ENCODE measurements around the gene OR6C68. TPM values are rescaled to one million over a fixed set of nuclear protein-coding genes. Genes with fewer than 3 reads are reported as not detected.

OR6C68 gene
- total RNA-seq (not detected), polyA plus RNA-seq (not detected)
- long read RNA-seq, donor 1 = 0 reads
- long read RNA-seq, donor 2 = 0 reads
- long read RNA-seq, donor 3 = 0 reads
- long read RNA-seq, donor 4 = 0 reads
- long read RNA-seq, donor 5 = 0 reads
- long read RNA-seq, donor 6 = 0 reads
- long read RNA-seq, donor 7 = 0 reads
- long read RNA-seq, donor 8 = 0 reads
- long read RNA-seq, donor 9 = 0 reads
- long read RNA-seq, donor 10 = 0 reads

- no peaks in the 10 kb centered on the region for H3K4me1 ChIP-seq (replicated peaks in 1 of 2)
- WGBS, 4 donors = 48 to 69% (median 54%) methylated on average over 2 of the region's 2 CpGs
- H3K27ac ChIP-seq = no peak within 1 kb of the TSS
- TF ChIP-seq POLR2A (IDR thresholded peaks at IDR 0.05) (no peak), CTCF (IDR thresholded peaks at IDR 0.05) (no peak)
- H3K9me3 ChIP-seq (replicated peaks in 1 of 3) = no peaks in the 10 kb centered on the region
- no peaks in the 10 kb centered on the region for H3K27me3 ChIP-seq
- no peak for DNase-seq
- no peak within 1 kb of the TSS for H3K4me3 ChIP-seq
- H3K36me3 ChIP-seq (replicated peaks in 1 of 2) = no peaks in the 10 kb centered on the region
- intact Hi-C loops (cut with DNase I) = no loop called here
Measured at GRCh38 chr12:55492078-55492477, at the start of gene OR6C68. Gene OR6C68 (plus strand): TSS chr12:55492378. CDS start chr12:55492378, 0 bp downstream.

- Histone ChIP-seq H3K4me3 (no peak within 1 kb of the TSS), H3K27ac (no peak within 1 kb of the TSS), H3K4me1 (replicated peaks in 1 of 2) (no peaks in the 10 kb centered on the region), H3K36me3 (replicated peaks in 1 of 2) (no peaks in the 10 kb centered on the region), H3K27me3 (no peaks in the 10 kb centered on the region), H3K9me3 (replicated peaks in 1 of 3) (no peaks in the 10 kb centered on the region)
- intact Hi-C loops (cut with DNase I) = no loop called here
- DNase-seq = no peak
- WGBS, 4 donors = 45 to 63% (median 53%) methylated on average over 2 of the region's 2 CpGs
- no peak for TF ChIP-seq POLR2A (IDR thresholded peaks at IDR 0.05)
- no peak for TF ChIP-seq CTCF (IDR thresholded peaks at IDR 0.05)
Measured at GRCh38 chr12:55443776-55444175, 48.4 kb upstream of the OR6C68 start, which contains the start of gene OR6C2. Gene OR6C2 (plus strand): TSS chr12:55444076. CDS start chr12:55452214, 8,138 bp downstream.

- no peak for TF ChIP-seq POLR2A (IDR thresholded peaks at IDR 0.05)
- no peak for TF ChIP-seq CTCF (IDR thresholded peaks at IDR 0.05)
- intact Hi-C loops (cut with DNase I) = no loop called here
- Histone ChIP-seq H3K9me3 (replicated peaks in 1 of 3) (no peaks in the 10 kb centered on the region), H3K4me3 (no peak overlapping the region), H3K4me1 (replicated peaks in 1 of 2) (no peaks in the 10 kb centered on the region), H3K27me3 (no peaks in the 10 kb centered on the region), H3K36me3 (replicated peaks in 1 of 2) (no peaks in the 10 kb centered on the region), H3K27ac (no peak overlapping the region)
- DNase-seq = no peak
- 78 to 96% (median 91%) methylated on average over 1 of the region's 1 CpG for WGBS, 4 donors
Measured at GRCh38 chr12:55445357-55445756, 46.8 kb upstream of the OR6C68 start.

GRCh38 chr12:55446326-55446725 lies 45.9 kb upstream of the OR6C68 start:
- Histone ChIP-seq H3K36me3 (replicated peaks in 1 of 2) (no peaks in the 10 kb centered on the region), H3K9me3 (replicated peaks in 1 of 3) (no peaks in the 10 kb centered on the region), H3K27me3 (no peaks in the 10 kb centered on the region), H3K27ac (no peak overlapping the region), H3K4me3 (no peak overlapping the region), H3K4me1 (replicated peaks in 1 of 2) (no peaks in the 10 kb centered on the region)
- intact Hi-C loops (cut with DNase I) = no loop called here
- no peak for DNase-seq
- WGBS, 4 donors = 80 to 86% (median 82%) methylated on average over 5 of the region's 5 CpGs
- TF ChIP-seq POLR2A (IDR thresholded peaks at IDR 0.05) = no peak
- no peak for TF ChIP-seq CTCF (IDR thresholded peaks at IDR 0.05)
